Measurements from ENCODE around the gene C20orf144.

Gene C20orf144

DNA sequence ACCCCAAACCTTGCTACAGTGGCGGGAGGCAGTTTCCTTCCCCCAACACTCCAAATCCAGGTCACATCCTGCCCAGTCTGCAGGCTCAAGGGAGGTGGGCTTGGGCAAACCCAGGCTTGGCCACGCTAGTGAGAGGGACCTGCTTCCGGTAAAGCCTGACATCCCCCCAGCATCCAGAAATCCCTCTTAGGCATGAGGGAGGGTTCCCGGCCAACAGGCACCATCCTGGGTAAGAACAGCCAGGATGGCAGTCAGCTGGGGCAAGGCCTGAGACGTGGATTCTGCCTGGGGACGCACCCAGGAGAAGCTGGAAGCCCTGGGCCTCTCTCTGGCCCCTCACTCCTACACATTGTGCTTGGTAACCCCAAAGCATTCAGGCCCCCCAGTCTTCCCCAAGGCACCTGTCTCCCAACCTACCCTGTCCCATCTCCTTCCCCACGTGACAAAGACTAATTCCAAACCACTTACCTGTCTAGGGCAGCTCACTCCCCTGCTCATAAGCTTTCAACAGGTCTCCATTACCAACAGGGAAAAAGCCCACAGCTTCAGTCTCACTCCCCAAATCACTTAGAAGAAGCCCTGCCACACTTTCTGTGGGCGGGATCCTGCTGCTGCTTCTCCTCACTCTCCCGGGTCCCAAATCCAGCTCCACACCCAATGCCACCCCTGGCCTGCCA, 2.1 kb downstream of the C20orf144 start:
- TF ChIP-seq FOXP2 (optimal IDR thresholded peaks at IDR 0.05; ENCODE audit: borderline replicate concordance, extremely low read depth, extremely low read length, insufficient read depth) (no peak), SIN3A (IDR thresholded peaks at IDR 0.05; ENCODE audit: borderline replicate concordance, insufficient read depth, low read length) (no peak), REST (IDR thresholded peaks at IDR 0.05; ENCODE audit: insufficient read depth in 1 of 2, low read depth in 2 of 2, low read length in 2 of 2) (no peak), TAF1 (IDR thresholded peaks at IDR 0.05; ENCODE audit: borderline replicate concordance, insufficient read depth, low read length) (no peak), POLR2AphosphoS5 (IDR thresholded peaks at IDR 0.05; ENCODE audit: low read depth, low read length) (no peak)

GRCh38 chr20:33664762-33665144, 2.6 kb downstream of the C20orf144 start:
- no peak for TF ChIP-seq FOXP2 (optimal IDR thresholded peaks at IDR 0.05; ENCODE audit: borderline replicate concordance, extremely low read depth, extremely low read length, insufficient read depth)
- no peak for TF ChIP-seq SIN3A (IDR thresholded peaks at IDR 0.05; ENCODE audit: borderline replicate concordance, insufficient read depth, low read length)
- TF ChIP-seq REST (IDR thresholded peaks at IDR 0.05; ENCODE audit: insufficient read depth in 1 of 2, low read depth in 2 of 2, low read length in 2 of 2) = no peak
- TF ChIP-seq POLR2AphosphoS5 (IDR thresholded peaks at IDR 0.05; ENCODE audit: low read depth, low read length) = no peak
- TF ChIP-seq TAF1 (IDR thresholded peaks at IDR 0.05; ENCODE audit: borderline replicate concordance, insufficient read depth, low read length) = no peak

GRCh38 chr20:33666293-33667244, 4.4 kb downstream of the C20orf144 start, which contains the start of gene ACTL10:
Gene ACTL10 (plus strand): TSS chr20:33666943. CDS start chr20:33667498, 555 bp downstream.
- TF ChIP-seq FOXP2 (optimal IDR thresholded peaks at IDR 0.05; ENCODE audit: borderline replicate concordance, extremely low read depth, extremely low read length, insufficient read depth) (no peak), SIN3A (IDR thresholded peaks at IDR 0.05; ENCODE audit: borderline replicate concordance, insufficient read depth, low read length) (no peak), TAF1 (IDR thresholded peaks at IDR 0.05; ENCODE audit: borderline replicate concordance, insufficient read depth, low read length) (no peak), REST (IDR thresholded peaks at IDR 0.05; ENCODE audit: insufficient read depth in 1 of 2, low read depth in 2 of 2, low read length in 2 of 2) (no peak), POLR2AphosphoS5 (IDR thresholded peaks at IDR 0.05; ENCODE audit: low read depth, low read length) (no peak)

GRCh38 chr20:33667245-33667675, 5.1 kb downstream of the C20orf144 start:
- TF ChIP-seq SIN3A (IDR thresholded peaks at IDR 0.05; ENCODE audit: borderline replicate concordance, insufficient read depth, low read length) = no peak
- TF ChIP-seq REST (IDR thresholded peaks at IDR 0.05; ENCODE audit: insufficient read depth in 1 of 2, low read depth in 2 of 2, low read length in 2 of 2) = no peak
- TF ChIP-seq FOXP2 (optimal IDR thresholded peaks at IDR 0.05; ENCODE audit: borderline replicate concordance, extremely low read depth, extremely low read length, insufficient read depth) = no peak
- TF ChIP-seq TAF1 (IDR thresholded peaks at IDR 0.05; ENCODE audit: borderline replicate concordance, insufficient read depth, low read length) = no peak
- TF ChIP-seq POLR2AphosphoS5 (IDR thresholded peaks at IDR 0.05; ENCODE audit: low read depth, low read length) = no peak

Data from PFSK-1 (cell line).